ENCODE data around the gene IRX6. TPM values are rescaled to one million over a fixed set of nuclear protein-coding genes. Genes with fewer than 3 reads are reported as not detected.

IRX6 gene
- total and polyA plus RNA-seq, 2 experiments from 2014 or later = 0.10 TPM; not detected in 1

DNA sequence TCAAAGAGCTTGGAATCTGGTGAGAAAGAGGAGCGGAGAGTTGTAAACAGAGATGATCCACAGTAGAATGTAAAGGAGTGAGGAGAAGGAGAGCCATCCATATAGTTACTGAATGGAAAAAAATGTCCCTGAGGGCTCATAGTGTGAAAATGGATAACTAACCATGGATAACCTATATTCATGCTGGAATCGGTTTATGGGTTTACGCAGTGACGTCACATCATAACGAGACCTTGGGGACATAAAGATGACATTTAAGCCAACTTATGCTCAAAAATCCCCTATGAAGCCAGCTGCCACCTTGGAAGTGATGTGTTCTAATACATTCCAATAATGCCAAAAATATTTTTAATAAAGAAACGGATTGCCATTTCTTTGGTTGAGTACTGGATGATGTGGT lies 22.5 kb downstream of the IRX6 start:
- Mint-ChIP-seq H3K4me1 (no peaks in the 10 kb centered on the region), H3K9me3 (no peaks in the 10 kb centered on the region), H3K27me3 (ENCODE audit: insufficient read depth, low read depth, poor library complexity) (no peaks in the 10 kb centered on the region), H3K4me3 (no peak overlapping the region), H3K36me3 (ENCODE audit: low read depth) (no peaks in the 10 kb centered on the region), H3K27ac (no peak overlapping the region)
- H3F3A ChIP-seq (replicated peaks; ENCODE audit: low read depth) = no peaks in the 10 kb centered on the region
- H3K36me3 ChIP-seq (ENCODE audit: insufficient read depth) = no peaks in the 10 kb centered on the region
- no peak overlapping the region for H3K4me3 ChIP-seq
- H2AFZ ChIP-seq = no peak overlapping the region
- TF ChIP-seq CREB1 (CRISPR knock-in tag; IDR thresholded peaks at IDR 0.05; ENCODE audit: low read depth) = no peak
- TF ChIP-seq EZH2phosphoT487 (IDR thresholded peaks at IDR 0.05; ENCODE audit: unreplicated experiment) = no peak
- TF ChIP-seq EZH2 (IDR thresholded peaks at IDR 0.05; ENCODE audit: low read depth, unreplicated experiment) = no peak
- ATAC-seq (no peak), DNase-seq (ENCODE audit: low spot score) (no peak)
- H3K4me1 ChIP-seq (ENCODE audit: insufficient read depth) = no peaks in the 10 kb centered on the region
- no peak overlapping the region for H3K4me2 ChIP-seq
- no peak overlapping the region for H3K27ac ChIP-seq (ENCODE audit: low read depth)
- no peaks in the 10 kb centered on the region for H4K20me1 ChIP-seq (replicated peaks; ENCODE audit: insufficient read depth)
- no peaks in the 10 kb centered on the region for H3K79me2 ChIP-seq (replicated peaks; ENCODE audit: insufficient read depth)
- no peaks in the 10 kb centered on the region for H3K27me3 ChIP-seq (ENCODE audit: insufficient read depth)
- H3K9me2 ChIP-seq (ENCODE audit: insufficient read depth) = no peaks in the 10 kb centered on the region; the same call in 1 of the 2 replicates

GRCh38 chr16:55349867-55350266 lies 25.9 kb downstream of the IRX6 start:
- Histone ChIP-seq H3K4me2 (no peak overlapping the region), H2AFZ (no peak overlapping the region), H3K9me2 (ENCODE audit: insufficient read depth) (no peaks in the 10 kb centered on the region), H3K79me2 (replicated peaks; ENCODE audit: insufficient read depth) (no peaks in the 10 kb centered on the region), H3F3A (replicated peaks; ENCODE audit: low read depth) (no peaks in the 10 kb centered on the region), H3K27ac (ENCODE audit: low read depth) (no peak overlapping the region), H3K36me3 (ENCODE audit: insufficient read depth) (no peaks in the 10 kb centered on the region), H3K27me3 (ENCODE audit: insufficient read depth) (no peaks in the 10 kb centered on the region), H4K20me1 (replicated peaks; ENCODE audit: insufficient read depth) (no peaks in the 10 kb centered on the region), H3K4me1 (ENCODE audit: insufficient read depth) (no peaks in the 10 kb centered on the region), H3K4me3 (no peak overlapping the region)
- Mint-ChIP-seq H3K36me3 (ENCODE audit: low read depth) (no peaks in the 10 kb centered on the region), H3K4me1 (no peaks in the 10 kb centered on the region), H3K27ac (no peak overlapping the region), H3K4me3 (no peak overlapping the region), H3K9me3 (no peaks in the 10 kb centered on the region), H3K27me3 (ENCODE audit: insufficient read depth, low read depth, poor library complexity) (no peaks in the 10 kb centered on the region)
- TF ChIP-seq ETS1 (IDR thresholded peaks at IDR 0.05) (no peak), NANOG (IDR thresholded peaks at IDR 0.05; ENCODE audit: borderline replicate concordance) (no peak), POLR2AphosphoS5 (IDR thresholded peaks at IDR 0.05; ENCODE audit: low read depth) (no peak), EZH2phosphoT487 (IDR thresholded peaks at IDR 0.05; ENCODE audit: unreplicated experiment) (no peak), JUNB (IDR thresholded peaks at IDR 0.05; ENCODE audit: unreplicated experiment) (no peak)
- TF ChIP-seq, protein P1, sequence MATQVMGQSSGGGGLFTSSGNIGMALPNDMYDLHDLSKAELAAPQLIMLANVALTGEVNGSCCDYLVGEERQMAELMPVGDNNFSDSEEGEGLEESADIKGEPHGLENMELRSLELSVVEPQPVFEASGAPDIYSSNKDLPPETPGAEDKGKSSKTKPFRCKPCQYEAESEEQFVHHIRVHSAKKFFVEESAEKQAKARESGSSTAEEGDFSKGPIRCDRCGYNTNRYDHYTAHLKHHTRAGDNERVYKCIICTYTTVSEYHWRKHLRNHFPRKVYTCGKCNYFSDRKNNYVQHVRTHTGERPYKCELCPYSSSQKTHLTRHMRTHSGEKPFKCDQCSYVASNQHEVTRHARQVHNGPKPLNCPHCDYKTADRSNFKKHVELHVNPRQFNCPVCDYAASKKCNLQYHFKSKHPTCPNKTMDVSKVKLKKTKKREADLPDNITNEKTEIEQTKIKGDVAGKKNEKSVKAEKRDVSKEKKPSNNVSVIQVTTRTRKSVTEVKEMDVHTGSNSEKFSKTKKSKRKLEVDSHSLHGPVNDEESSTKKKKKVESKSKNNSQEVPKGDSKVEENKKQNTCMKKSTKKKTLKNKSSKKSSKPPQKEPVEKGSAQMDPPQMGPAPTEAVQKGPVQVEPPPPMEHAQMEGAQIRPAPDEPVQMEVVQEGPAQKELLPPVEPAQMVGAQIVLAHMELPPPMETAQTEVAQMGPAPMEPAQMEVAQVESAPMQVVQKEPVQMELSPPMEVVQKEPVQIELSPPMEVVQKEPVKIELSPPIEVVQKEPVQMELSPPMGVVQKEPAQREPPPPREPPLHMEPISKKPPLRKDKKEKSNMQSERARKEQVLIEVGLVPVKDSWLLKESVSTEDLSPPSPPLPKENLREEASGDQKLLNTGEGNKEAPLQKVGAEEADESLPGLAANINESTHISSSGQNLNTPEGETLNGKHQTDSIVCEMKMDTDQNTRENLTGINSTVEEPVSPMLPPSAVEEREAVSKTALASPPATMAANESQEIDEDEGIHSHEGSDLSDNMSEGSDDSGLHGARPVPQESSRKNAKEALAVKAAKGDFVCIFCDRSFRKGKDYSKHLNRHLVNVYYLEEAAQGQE (IDR thresholded peaks at IDR 0.05; ENCODE audit: unreplicated experiment) = no peak
- DNase-seq (ENCODE audit: low spot score) (no peak), ATAC-seq (no peak)

Data from GM23338 (cell line).